Uterus (tissue), 2 donors: Measurements from ENCODE around the gene MBLAC1.

Experiments used
- CTCF ChIP-seq, 4 experiments: fragments of 200-600 bp in 2 of 4; fragments of 450-650 bp in 2 of 4; sonication (generic) in 2 of 4; IDR thresholded peaks; one replicate each; pipeline ENCODE4 v1.5.1; 2016 to 2019; ENCODE audit warnings: antibody characterized with exemption in 4 of 4, mild to moderate bottlenecking in 2 of 4, moderate library complexity in 1 of 4
- POLR2A ChIP-seq, 2 donors: fragments of 450-650 bp; IDR thresholded peaks; one replicate each; pipeline ENCODE4 v1.6.1; 2016; ENCODE audit warnings: antibody characterized with exemption in 2 of 2, mild to moderate bottlenecking in 1 of 2, moderate library complexity in 1 of 2

- TF ChIP-seq POLR2A (IDR thresholded peaks at IDR 0.05) = no peak
- no peak for TF ChIP-seq CTCF (IDR thresholded peaks at IDR 0.05)
These were observed 33.7 kb upstream of the MBLAC1 start for GRCh38 chr7:100093054-100093453.
